K562 (cell line): ENCODE results near the gene FGF5. TPM values are rescaled to one million over a fixed set of nuclear protein-coding genes. Genes with fewer than 3 reads are reported as not detected.

Source experiments
- ARID2 ChIP-seq: fragments of 450-650 bp; IDR thresholded peaks from 2 replicates; pipeline ENCODE4 v1.6.1; 2017; ENCODE audit warnings: antibody characterized with exemption, mild to moderate bottlenecking
- COPS2 ChIP-seq: fragments of 450-650 bp; conservative IDR thresholded peaks from 2 replicates; pipeline ENCODE4 v1.6.1; 2016; ENCODE audit warnings: mild to moderate bottlenecking, moderate library complexity
- HDGF ChIP-seq: fragments of 450-650 bp; IDR thresholded peaks from 2 replicates; pipeline ENCODE4 v1.6.1; 2016
- ILF3 ChIP-seq: fragments of 450-650 bp; IDR thresholded peaks from 2 replicates; pipeline ENCODE4 v1.6.1; 2018; ENCODE audit warnings: antibody characterized with exemption, mild to moderate bottlenecking, moderate library complexity, borderline replicate concordance
- KDM1A ChIP-seq, 2 experiments: fragments of 450-650 bp; IDR thresholded peaks; 2 replicates each; pipeline ENCODE4 v1.6.1; 2016; ENCODE audit warnings: mild to moderate bottlenecking in 2 of 2
- KLF10 ChIP-seq: fragments of 250-450 bp; sonication (Bioruptor Pico); IDR thresholded peaks from 2 replicates; pipeline ENCODE4 v1.6.1; 2021; ENCODE audit warnings: matching md5 sums
- MAZ ChIP-seq, 2 experiments: fragments of 450-650 bp in 1 of 2; sonication (generic) in 1 of 2; formaldehyde crosslinking; IDR thresholded peaks in 1 of 2; conservative IDR thresholded peaks in 1 of 2; 2 replicates each; pipeline versions ENCODE4 v1.4.0 to v1.5.0; 2020; ENCODE audit warnings: mild to moderate bottlenecking in 1 of 2, missing genetic modification reagents in 1 of 2
- NFRKB ChIP-seq: fragments of 450-650 bp; IDR thresholded peaks from 2 replicates; pipeline ENCODE4 v1.6.1; 2016; ENCODE audit warnings: low read depth
- RAD21 ChIP-seq, 2 experiments: fragments of 250-450 bp in 1 of 2; fragments of 450-650 bp in 1 of 2; sonication (Bioruptor Pico) in 1 of 2; formaldehyde crosslinking in 1 of 2; IDR thresholded peaks in 1 of 2; conservative IDR thresholded peaks in 1 of 2; 2 replicates each; pipeline versions ENCODE4 v1.4.0 to v1.8.0; 2020 to 2022; ENCODE audit warnings: mild to moderate bottlenecking in 2 of 2, moderate library complexity in 1 of 2
- SIN3B ChIP-seq: fragments of 450-650 bp; IDR thresholded peaks from 2 replicates; pipeline ENCODE4 v1.6.1; 2017; ENCODE audit warnings: low read depth, mild to moderate bottlenecking, moderate library complexity
- SMARCE1 ChIP-seq: fragments of 450-650 bp; IDR thresholded peaks from 2 replicates; pipeline ENCODE4 v1.7.1; 2016; ENCODE audit warnings: mild to moderate bottlenecking
- TBP ChIP-seq: optimal IDR thresholded peaks from 2 replicates; pipeline ENCODE3; 2011; ENCODE audit warnings: low read depth, low read length, improper control_type of control experiment
- THRAP3 ChIP-seq: fragments of 450-650 bp; IDR thresholded peaks from 2 replicates; pipeline ENCODE4 v1.6.1; 2016; ENCODE audit warnings: mild to moderate bottlenecking, inconsistent platforms, borderline replicate concordance
- TRIM24 ChIP-seq, 2 experiments: fragments of 450-650 bp; IDR thresholded peaks; 2 replicates each; pipeline ENCODE4 v1.6.1; 2016
- polyA plus RNA-seq, 8 experiments: library from polyadenylated mRNA; depleted of rRNA in 4 of 8; stranded (reverse) in 5 of 8; unstranded in 3 of 8; fragments of >200 nt; fragmentation: Nextera tagmentation in 2 of 8; fragmentation: Illumina TruSeq in 1 of 8; extraction: Ambion mirVana in 2 of 8; extraction: Trizol in 1 of 8; gene quantifications; 2 replicates each; pipeline versions ENCODE4 v1.2.1 to v1.2.3, GENCODE V29; 2011 to 2014; ENCODE audit warnings: inconsistent platforms in 1 of 8, missing spikeins in 1 of 8
- total RNA-seq, 7 experiments: library from RNA; depleted of rRNA in 6 of 7; stranded (reverse); fragments of >200 nt in 6 of 7; fragmentation: Illumina TruSeq in 2 of 7; extraction: Trizol in 2 of 7; gene quantifications; 2 replicates each; pipeline versions ENCODE4 v1.2.1 to v1.2.3, GENCODE V29; 2011 to 2021; ENCODE audit warnings: low replicate concordance in 1 of 7
- TF ChIP-seq, protein P1 (sequence below): fragments of 450-650 bp; IDR thresholded peaks from 2 replicates; pipeline ENCODE4 v1.6.1; 2016; ENCODE audit warnings: mild to moderate bottlenecking, moderate library complexity
- TF ChIP-seq, protein P2 (sequence below): sonication (generic); formaldehyde crosslinking; IDR thresholded peaks from 2 replicates; pipeline ENCODE4 v1.9.0; 2022; ENCODE audit warnings: mild to moderate bottlenecking, missing genetic modification reagents
- TF ChIP-seq, protein P3 (sequence below): sonication (generic); formaldehyde crosslinking; IDR thresholded peaks from 2 replicates; pipeline ENCODE4 v1.8.0; 2022; ENCODE audit warnings: mild to moderate bottlenecking, missing genetic modification reagents

The FGF5 gene
- total and polyA plus RNA-seq, 9 of the 15 experiments (the other 6 are each of a cell fraction or from before 2014, with no cell fraction given): 0.38 to 2.7 (median 1.1) TPM

DNA sequence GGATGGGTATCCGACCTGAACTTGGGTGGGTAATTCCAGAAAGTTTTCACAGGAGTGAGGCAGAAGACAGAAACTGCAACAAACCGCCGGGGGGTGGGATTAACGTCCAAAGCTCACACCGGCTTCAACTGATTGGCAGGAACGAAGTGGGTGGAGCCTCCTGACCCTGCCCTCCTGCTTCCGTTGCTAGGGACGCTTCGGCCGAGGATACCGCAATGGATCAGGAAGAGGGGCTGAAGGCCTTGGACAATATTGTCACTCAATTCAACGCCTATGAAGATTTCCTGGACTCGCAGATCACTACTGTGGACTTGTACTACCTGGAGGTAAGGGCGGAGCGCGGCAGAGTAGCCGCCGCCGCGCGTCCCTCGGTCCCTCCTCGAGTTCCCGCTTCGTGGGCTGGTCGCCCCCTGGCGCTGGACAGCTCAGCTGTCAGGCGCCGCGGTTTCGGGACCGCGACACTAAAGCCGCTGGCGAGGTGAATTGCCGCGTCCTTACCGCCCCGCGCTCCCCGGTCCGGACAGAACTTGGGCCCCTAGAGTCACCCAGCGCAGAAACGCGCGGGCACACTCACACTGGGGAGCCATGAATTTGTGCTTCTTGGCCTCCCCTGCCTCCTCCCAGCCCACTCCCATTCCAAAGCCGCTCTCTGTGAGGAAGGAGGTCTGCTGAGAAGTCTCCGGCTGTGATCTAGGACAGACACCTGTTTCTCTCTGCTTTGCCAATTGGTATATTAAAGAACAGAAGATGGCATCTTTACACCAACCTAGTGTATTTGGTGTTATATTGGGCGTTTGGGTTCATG is 69.3 kb downstream of the FGF5 start, which contains the start of gene CFAP299 (continued):
- TF ChIP-seq, protein P1, sequence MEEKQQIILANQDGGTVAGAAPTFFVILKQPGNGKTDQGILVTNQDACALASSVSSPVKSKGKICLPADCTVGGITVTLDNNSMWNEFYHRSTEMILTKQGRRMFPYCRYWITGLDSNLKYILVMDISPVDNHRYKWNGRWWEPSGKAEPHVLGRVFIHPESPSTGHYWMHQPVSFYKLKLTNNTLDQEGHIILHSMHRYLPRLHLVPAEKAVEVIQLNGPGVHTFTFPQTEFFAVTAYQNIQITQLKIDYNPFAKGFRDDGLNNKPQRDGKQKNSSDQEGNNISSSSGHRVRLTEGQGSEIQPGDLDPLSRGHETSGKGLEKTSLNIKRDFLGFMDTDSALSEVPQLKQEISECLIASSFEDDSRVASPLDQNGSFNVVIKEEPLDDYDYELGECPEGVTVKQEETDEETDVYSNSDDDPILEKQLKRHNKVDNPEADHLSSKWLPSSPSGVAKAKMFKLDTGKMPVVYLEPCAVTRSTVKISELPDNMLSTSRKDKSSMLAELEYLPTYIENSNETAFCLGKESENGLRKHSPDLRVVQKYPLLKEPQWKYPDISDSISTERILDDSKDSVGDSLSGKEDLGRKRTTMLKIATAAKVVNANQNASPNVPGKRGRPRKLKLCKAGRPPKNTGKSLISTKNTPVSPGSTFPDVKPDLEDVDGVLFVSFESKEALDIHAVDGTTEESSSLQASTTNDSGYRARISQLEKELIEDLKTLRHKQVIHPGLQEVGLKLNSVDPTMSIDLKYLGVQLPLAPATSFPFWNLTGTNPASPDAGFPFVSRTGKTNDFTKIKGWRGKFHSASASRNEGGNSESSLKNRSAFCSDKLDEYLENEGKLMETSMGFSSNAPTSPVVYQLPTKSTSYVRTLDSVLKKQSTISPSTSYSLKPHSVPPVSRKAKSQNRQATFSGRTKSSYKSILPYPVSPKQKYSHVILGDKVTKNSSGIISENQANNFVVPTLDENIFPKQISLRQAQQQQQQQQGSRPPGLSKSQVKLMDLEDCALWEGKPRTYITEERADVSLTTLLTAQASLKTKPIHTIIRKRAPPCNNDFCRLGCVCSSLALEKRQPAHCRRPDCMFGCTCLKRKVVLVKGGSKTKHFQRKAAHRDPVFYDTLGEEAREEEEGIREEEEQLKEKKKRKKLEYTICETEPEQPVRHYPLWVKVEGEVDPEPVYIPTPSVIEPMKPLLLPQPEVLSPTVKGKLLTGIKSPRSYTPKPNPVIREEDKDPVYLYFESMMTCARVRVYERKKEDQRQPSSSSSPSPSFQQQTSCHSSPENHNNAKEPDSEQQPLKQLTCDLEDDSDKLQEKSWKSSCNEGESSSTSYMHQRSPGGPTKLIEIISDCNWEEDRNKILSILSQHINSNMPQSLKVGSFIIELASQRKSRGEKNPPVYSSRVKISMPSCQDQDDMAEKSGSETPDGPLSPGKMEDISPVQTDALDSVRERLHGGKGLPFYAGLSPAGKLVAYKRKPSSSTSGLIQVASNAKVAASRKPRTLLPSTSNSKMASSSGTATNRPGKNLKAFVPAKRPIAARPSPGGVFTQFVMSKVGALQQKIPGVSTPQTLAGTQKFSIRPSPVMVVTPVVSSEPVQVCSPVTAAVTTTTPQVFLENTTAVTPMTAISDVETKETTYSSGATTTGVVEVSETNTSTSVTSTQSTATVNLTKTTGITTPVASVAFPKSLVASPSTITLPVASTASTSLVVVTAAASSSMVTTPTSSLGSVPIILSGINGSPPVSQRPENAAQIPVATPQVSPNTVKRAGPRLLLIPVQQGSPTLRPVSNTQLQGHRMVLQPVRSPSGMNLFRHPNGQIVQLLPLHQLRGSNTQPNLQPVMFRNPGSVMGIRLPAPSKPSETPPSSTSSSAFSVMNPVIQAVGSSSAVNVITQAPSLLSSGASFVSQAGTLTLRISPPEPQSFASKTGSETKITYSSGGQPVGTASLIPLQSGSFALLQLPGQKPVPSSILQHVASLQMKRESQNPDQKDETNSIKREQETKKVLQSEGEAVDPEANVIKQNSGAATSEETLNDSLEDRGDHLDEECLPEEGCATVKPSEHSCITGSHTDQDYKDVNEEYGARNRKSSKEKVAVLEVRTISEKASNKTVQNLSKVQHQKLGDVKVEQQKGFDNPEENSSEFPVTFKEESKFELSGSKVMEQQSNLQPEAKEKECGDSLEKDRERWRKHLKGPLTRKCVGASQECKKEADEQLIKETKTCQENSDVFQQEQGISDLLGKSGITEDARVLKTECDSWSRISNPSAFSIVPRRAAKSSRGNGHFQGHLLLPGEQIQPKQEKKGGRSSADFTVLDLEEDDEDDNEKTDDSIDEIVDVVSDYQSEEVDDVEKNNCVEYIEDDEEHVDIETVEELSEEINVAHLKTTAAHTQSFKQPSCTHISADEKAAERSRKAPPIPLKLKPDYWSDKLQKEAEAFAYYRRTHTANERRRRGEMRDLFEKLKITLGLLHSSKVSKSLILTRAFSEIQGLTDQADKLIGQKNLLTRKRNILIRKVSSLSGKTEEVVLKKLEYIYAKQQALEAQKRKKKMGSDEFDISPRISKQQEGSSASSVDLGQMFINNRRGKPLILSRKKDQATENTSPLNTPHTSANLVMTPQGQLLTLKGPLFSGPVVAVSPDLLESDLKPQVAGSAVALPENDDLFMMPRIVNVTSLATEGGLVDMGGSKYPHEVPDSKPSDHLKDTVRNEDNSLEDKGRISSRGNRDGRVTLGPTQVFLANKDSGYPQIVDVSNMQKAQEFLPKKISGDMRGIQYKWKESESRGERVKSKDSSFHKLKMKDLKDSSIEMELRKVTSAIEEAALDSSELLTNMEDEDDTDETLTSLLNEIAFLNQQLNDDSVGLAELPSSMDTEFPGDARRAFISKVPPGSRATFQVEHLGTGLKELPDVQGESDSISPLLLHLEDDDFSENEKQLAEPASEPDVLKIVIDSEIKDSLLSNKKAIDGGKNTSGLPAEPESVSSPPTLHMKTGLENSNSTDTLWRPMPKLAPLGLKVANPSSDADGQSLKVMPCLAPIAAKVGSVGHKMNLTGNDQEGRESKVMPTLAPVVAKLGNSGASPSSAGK: peak; percentile 50
- TF ChIP-seq MAZ (CRISPR knock-in tag; conservative IDR thresholded peaks at IDR 0.05 in 1 of 2, IDR thresholded peaks at IDR 0.05 in 1 of 2) (peak in 1 of 2 experiments; percentile 68; a peak in 2 of 4 replicates), SMARCE1 (no peak), RAD21 (CRISPR knock-in tag; conservative IDR thresholded peaks at IDR 0.05 in 1 of 2, IDR thresholded peaks at IDR 0.05 in 1 of 2) (peak; percentile 73 to 77), SIN3B (0 out of 2 replicates have a peak, but pooled peaks have one; percentile 43), TRIM24 (IDR thresholded peaks at IDR 0.05) (no peak), NFRKB (no peak), KLF10 (CRISPR knock-in tag) (no peak), TBP (no peak), ARID2 (no peak), KDM1A (IDR thresholded peaks at IDR 0.05) (no peak), ILF3 (no peak), THRAP3 (no peak), HDGF (no peak), COPS2 (no peak)
- TF ChIP-seq, protein P2, sequence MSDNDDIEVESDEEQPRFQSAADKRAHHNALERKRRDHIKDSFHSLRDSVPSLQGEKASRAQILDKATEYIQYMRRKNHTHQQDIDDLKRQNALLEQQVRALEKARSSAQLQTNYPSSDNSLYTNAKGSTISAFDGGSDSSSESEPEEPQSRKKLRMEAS (CRISPR knock-in tag): peak; percentile 75
- TF ChIP-seq, protein P3, sequence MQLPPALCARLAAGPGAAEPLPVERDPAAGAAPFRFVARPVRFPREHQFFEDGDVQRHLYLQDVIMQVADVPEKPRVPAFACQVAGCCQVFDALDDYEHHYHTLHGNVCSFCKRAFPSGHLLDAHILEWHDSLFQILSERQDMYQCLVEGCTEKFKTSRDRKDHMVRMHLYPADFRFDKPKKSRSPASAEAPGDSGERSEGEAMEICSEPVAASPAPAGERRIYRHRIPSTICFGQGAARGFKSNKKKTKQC (CRISPR knock-in tag): peak; percentile 95; the same call in 1 of the 2 replicates
